WTC11 (cell line): Measurements from ENCODE around the gene CFAP91. TPM values are rescaled to one million over a fixed set of nuclear protein-coding genes. Genes with fewer than 3 reads are reported as not detected.

Source experiments
- ATAC-seq: fragments of 200-7000 bp; cut with Tn5 transposase; 2 replicates; pipeline ENCODE4 v1.10.0; 2021; ENCODE audit warnings: mild to moderate bottlenecking, moderate library complexity
- CTCF ChIA-PET: fragments of 300-600 bp; sonication (Branson Sonifier 250); formaldehyde crosslinking; loops from one replicate; lab custom pipeline; 2021; ENCODE audit warnings: antibody characterized with exemption; lab: Charles Lee
- POLR2A ChIA-PET: fragments of 350-600 bp; sonication (Branson Sonifier 250); formaldehyde crosslinking; loops from one replicate; lab custom pipeline; 2021; ENCODE audit warnings: antibody characterized with exemption; lab: Charles Lee
- DNase-seq: peaks from one replicate; pipeline ENCODE4 v3.0.0; 2021; ENCODE audit warnings: low spot score
- H3K27ac Mint-ChIP-seq: 2 replicates; pipeline ENCODE4 v1.8.0; 2021; ENCODE audit warnings: mixed read lengths
- H3K27me3 Mint-ChIP-seq: 2 replicates; pipeline ENCODE4 v1.8.0; 2021; ENCODE audit warnings: low read depth, mild to moderate bottlenecking, moderate library complexity, mixed read lengths
- H3K36me3 Mint-ChIP-seq: 2 replicates; pipeline ENCODE4 v1.8.0; 2021; ENCODE audit warnings: mixed read lengths
- H3K4me1 Mint-ChIP-seq: 2 replicates; pipeline ENCODE4 v1.8.0; 2022; ENCODE audit warnings: mixed read lengths
- H3K4me3 Mint-ChIP-seq: 2 replicates; pipeline ENCODE4 v1.8.0; 2021; ENCODE audit warnings: mild to moderate bottlenecking, moderate library complexity, mixed read lengths
- H3K9me3 Mint-ChIP-seq: 2 replicates; pipeline ENCODE4 v1.8.0; 2021; ENCODE audit warnings: mixed read lengths
- ARID4B ChIP-seq: sonication (generic); formaldehyde crosslinking; IDR thresholded peaks from 2 replicates; pipeline ENCODE4 v1.8.0; 2023; ENCODE audit warnings: missing genetic modification reagents, mild to moderate bottlenecking, borderline replicate concordance
- ATF3 ChIP-seq: sonication (generic); formaldehyde crosslinking; conservative IDR thresholded peaks from 2 replicates; pipeline ENCODE4 v1.8.1; 2022; ENCODE audit warnings: mild to moderate bottlenecking, missing genetic modification reagents
- CDX4 ChIP-seq: fragments of 250-450 bp; sonication (Bioruptor Pico); IDR thresholded peaks from 2 replicates; pipeline ENCODE4 v1.9.0; 2021; ENCODE audit warnings: moderate library complexity, mild to moderate bottlenecking, inconsistent platforms, borderline replicate concordance
- CREM ChIP-seq: sonication (generic); formaldehyde crosslinking; IDR thresholded peaks from 2 replicates; pipeline ENCODE4 v1.8.1; 2022; ENCODE audit warnings: mild to moderate bottlenecking, missing genetic modification reagents, moderate library complexity
- CTCF ChIP-seq: fragments of 200-600 bp; IDR thresholded peaks from 2 replicates; pipeline ENCODE4 v1.8.0; 2022; ENCODE audit warnings: antibody characterized with exemption
- EMX1 ChIP-seq: fragments of 250-450 bp; sonication (Bioruptor Pico); IDR thresholded peaks from 2 replicates; pipeline ENCODE4 v1.8.0; 2021; ENCODE audit warnings: mild to moderate bottlenecking
- FOXK1 ChIP-seq: sonication (generic); formaldehyde crosslinking; IDR thresholded peaks from 2 replicates; pipeline ENCODE4 v1.8.0; 2022; ENCODE audit warnings: mild to moderate bottlenecking, moderate library complexity, missing genetic modification reagents
- FOXP4 ChIP-seq: sonication (generic); formaldehyde crosslinking; IDR thresholded peaks from 2 replicates; pipeline ENCODE4 v1.8.0; 2022; ENCODE audit warnings: mild to moderate bottlenecking, missing genetic modification reagents
- GTF2I ChIP-seq: fragments of 250-450 bp; sonication (Bioruptor Pico); conservative IDR thresholded peaks from 2 replicates; pipeline ENCODE4 v1.4.0; 2021; ENCODE audit warnings: mild to moderate bottlenecking
- HMGA2 ChIP-seq: fragments of 250-450 bp; sonication (Bioruptor Pico); IDR thresholded peaks from 2 replicates; pipeline ENCODE4 v1.4.0; 2021; ENCODE audit warnings: mild to moderate bottlenecking, moderate library complexity
- MXD4 ChIP-seq: fragments of 250-450 bp; sonication (Bioruptor Pico); IDR thresholded peaks from 2 replicates; pipeline ENCODE4 v1.8.0; 2021; ENCODE audit warnings: mild to moderate bottlenecking, moderate library complexity, borderline replicate concordance
- NFATC4 ChIP-seq: fragments of 250-450 bp; sonication (Bioruptor Pico); IDR thresholded peaks from 2 replicates; pipeline ENCODE4 v1.9.0; 2021; ENCODE audit warnings: mild to moderate bottlenecking
- NFE2L1 ChIP-seq: sonication (generic); formaldehyde crosslinking; IDR thresholded peaks from 2 replicates; pipeline ENCODE4 v1.8.1; 2023; ENCODE audit warnings: missing genetic modification reagents
- NR2C2 ChIP-seq: sonication (generic); formaldehyde crosslinking; IDR thresholded peaks from 2 replicates; pipeline ENCODE4 v1.8.0; 2022; ENCODE audit warnings: mild to moderate bottlenecking, missing genetic modification reagents
- RELA ChIP-seq: sonication (generic); formaldehyde crosslinking; IDR thresholded peaks from 2 replicates; pipeline ENCODE4 v1.8.1; 2022; ENCODE audit warnings: missing genetic modification reagents, mild to moderate bottlenecking, borderline replicate concordance
- USF2 ChIP-seq: sonication (generic); formaldehyde crosslinking; IDR thresholded peaks from 2 replicates; pipeline ENCODE4 v1.8.1; 2023; ENCODE audit warnings: mild to moderate bottlenecking, missing genetic modification reagents, moderate library complexity
- ZNF232 ChIP-seq: sonication (generic); formaldehyde crosslinking; IDR thresholded peaks from 2 replicates; pipeline ENCODE4 v1.8.0; 2022; ENCODE audit warnings: mild to moderate bottlenecking, missing genetic modification reagents
- ZNF416 ChIP-seq: fragments of 250-450 bp; sonication (Bioruptor Pico); IDR thresholded peaks from 2 replicates; pipeline ENCODE4 v1.9.0; 2021; ENCODE audit warnings: mild to moderate bottlenecking, inconsistent platforms
- total RNA-seq: library from RNA; stranded (reverse); gene quantifications from 3 replicates; pipeline ENCODE4 v1.2.3, GENCODE V29; 2021

CFAP91 gene
- total RNA-seq, 1 experiment from 2014 or later, result 3.5 TPM

GRCh38 chr3:119681279-119681678 is 21.5 kb upstream of the CFAP91 start:
- H3K9me3 Mint-ChIP-seq, result peaks cover 8% of the 10 kb centered on the region
- ATAC-seq, result peak; percentile 22; the same call in 1 of the 2 replicates
- no peak overlapping the region for H3K27ac Mint-ChIP-seq
- H3K36me3 Mint-ChIP-seq, result peaks cover 6% of the 10 kb centered on the region
- ChIA-PET CTCF (interaction anchor here (0.6 to 1.8 kb wide), 8 partner anchors 9 to 440 kb away, joined by 3 to 11 read pairs (median 4); partner anchors contain the start of genes TIMMDC1 and TMEM39A), POLR2A (no interaction called here)
- TF ChIP-seq RELA (CRISPR knock-in tag), result no peak
- 0 out of 2 replicates have a peak, but pooled peaks have one; percentile 20 for TF ChIP-seq CTCF
- peaks cover 4% of the 10 kb centered on the region; the same call in 1 of the 2 replicates for H3K27me3 Mint-ChIP-seq
- no peak for DNase-seq
- H3K4me1 Mint-ChIP-seq, result peaks cover 18% of the 10 kb centered on the region
- no peak overlapping the region for H3K4me3 Mint-ChIP-seq

- TF ChIP-seq NFE2L1, result no peak
- no peak for TF ChIP-seq ARID4B (CRISPR knock-in tag)
- no peak for TF ChIP-seq FOXP4 (CRISPR knock-in tag)
- no peak for TF ChIP-seq MXD4 (CRISPR knock-in tag)
- no peak for TF ChIP-seq USF2
- no peak for TF ChIP-seq ZNF232 (CRISPR knock-in tag)
- no peak for TF ChIP-seq NFATC4
- no peak for TF ChIP-seq CREM (CRISPR knock-in tag)
- TF ChIP-seq ZNF416 (CRISPR knock-in tag), result no peak
- no peak for TF ChIP-seq ATF3 (CRISPR knock-in tag)
- TF ChIP-seq NR2C2 (CRISPR knock-in tag), result no peak
- TF ChIP-seq GTF2I (CRISPR knock-in tag), result no peak
- no peak for TF ChIP-seq HMGA2
- no peak for TF ChIP-seq CDX4 (CRISPR knock-in tag)
- TF ChIP-seq EMX1 (CRISPR knock-in tag), result no peak
- no peak for TF ChIP-seq FOXK1 (CRISPR knock-in tag)
- POLR2A ChIA-PET, result no interaction called here
- Mint-ChIP-seq H3K4me3 (no peak overlapping the region), H3K27me3 (peaks cover 4% of the 10 kb centered on the region; the same call in 1 of the 2 replicates), H3K4me1 (peaks cover 8% of the 10 kb centered on the region; the same call in 1 of the 2 replicates), H3K36me3 (peaks cover 13% of the 10 kb centered on the region), H3K27ac (no peak overlapping the region), H3K9me3 (peaks cover 24% of the 10 kb centered on the region)
- CTCF ChIA-PET, result no interaction called here
- ATAC-seq, result no peak
- no peak for DNase-seq
Measured at GRCh38 chr3:119683421-119683820, 19.4 kb upstream of the CFAP91 start.
